ENCODE data around the gene IL25. TPM values are rescaled to one million over a fixed set of nuclear protein-coding genes. Genes with fewer than 3 reads are reported as not detected.

The IL25 gene
- total and polyA plus RNA-seq, 2 of the 8 experiments (the other 6 are each of a cell fraction or from before 2014, with no cell fraction given): not detected

- no peak overlapping the region for H2BK15ac ChIP-seq (ENCODE audit: low read length)
- no peak overlapping the region for H2AFZ ChIP-seq (ENCODE audit: low read length)
- H3K4me2 ChIP-seq (ENCODE audit: insufficient read depth in 1 of 2, low read depth in 2 of 2, low read length in 2 of 2): no peak overlapping the region
- H3K14ac ChIP-seq (ENCODE audit: insufficient read length): no peak overlapping the region
- H3K9me3 ChIP-seq (ENCODE audit: insufficient read depth in 2 of 2, low read depth in 1 of 2, low read length in 1 of 2): no peaks in the 10 kb centered on the region
- DNase-seq (ENCODE audit: low read depth in 1 of 2, low spot score in 2 of 2): no peak
- H2AK5ac ChIP-seq (ENCODE audit: low read depth, low read length): no peak overlapping the region
- no peaks in the 10 kb centered on the region for H3K36me3 ChIP-seq (ENCODE audit: control insufficient read depth in 2 of 4, insufficient read depth in 4 of 4, low read length in 3 of 4)
- no peak overlapping the region for H2BK12ac ChIP-seq (ENCODE audit: low read depth, low read length)
- H2BK120ac ChIP-seq (replicated peaks; ENCODE audit: low read depth, low read length): no peak overlapping the region
- WGBS, 2 experiments (ENCODE audit: extremely low coverage in 1 of 2, insufficient coverage in 1 of 2, insufficient read length in 1 of 2, insufficient replicate concordance in 2 of 2, low coverage in 1 of 2, low lambda C conversion rate in 2 of 2, missing lambda C conversion rate in 1 of 2): 90% methylated on average over 21 of the region's 21 CpGs; no CpG with 5 or more reads in 1 of the 2 experiments
- no peaks in the 10 kb centered on the region for H3K23me2 ChIP-seq (ENCODE audit: low read depth, low read length)
- no peaks in the 10 kb centered on the region; a peak in 1 of 7 replicates for H3K4me1 ChIP-seq (replicated peaks in 1 of 4; ENCODE audit: control insufficient read depth in 3 of 4, insufficient read depth in 4 of 4, low read length in 3 of 4)
- H3K23ac ChIP-seq (ENCODE audit: insufficient read length): no peak overlapping the region
- no peak overlapping the region for H3K27ac ChIP-seq (ENCODE audit: low read depth, low read length)
- H3K56ac ChIP-seq (replicated peaks; ENCODE audit: insufficient read length, low read depth, low read length): no peak overlapping the region
- ChIA-PET POLR2A (ENCODE audit: partially characterized antibody) (interaction anchor here (1.2 kb wide), 1 partner anchor 12 kb away, joined by 3 read pairs; no protein-coding TSS in a partner anchor), CTCF (ENCODE audit: partially characterized antibody) (interaction anchor here (0.7 to 2.3 kb wide), 5 partner anchors 9 to 91 kb away, joined by 3 to 6 read pairs (median 3); no protein-coding TSS in a partner anchor)
- H3K79me2 ChIP-seq (ENCODE audit: control insufficient read depth in 1 of 2, insufficient read depth in 2 of 2, low read length in 2 of 2): no peaks in the 10 kb centered on the region
- H2BK5ac ChIP-seq (ENCODE audit: low read depth, low read length): no peak overlapping the region
- no peak overlapping the region for H3K4ac ChIP-seq (replicated peaks; ENCODE audit: insufficient read length, low read depth, low read length)
- no peak overlapping the region for H3K9ac ChIP-seq (replicated peaks in 1 of 4; ENCODE audit: extremely low read depth in 1 of 4, low read depth in 3 of 4, low read length in 3 of 4)
- no peak overlapping the region for H2BK20ac ChIP-seq (ENCODE audit: low read length)
- H4K8ac ChIP-seq (ENCODE audit: extremely low read depth, insufficient read depth, low read length): no peak overlapping the region; the same call in 1 of the 2 replicates
- FAIRE-seq: no peak
- H4K20me1 ChIP-seq (replicated peaks in 1 of 2; ENCODE audit: control insufficient read depth in 1 of 2, insufficient read depth in 2 of 2, low read length in 2 of 2): no peaks in the 10 kb centered on the region
- no peak overlapping the region for H3K4me3 ChIP-seq (ENCODE audit: extremely low read depth in 1 of 4, insufficient read depth in 2 of 4, low read depth in 3 of 4, low read length in 4 of 4)
- no peak overlapping the region for H3K18ac ChIP-seq (ENCODE audit: extremely low read depth, low read length)
- H3K79me1 ChIP-seq (ENCODE audit: low read depth, low read length): no peaks in the 10 kb centered on the region
- H3K27me3 ChIP-seq (replicated peaks in 1 of 4; ENCODE audit: control insufficient read depth in 3 of 4, extremely low read depth in 1 of 4, insufficient read depth in 3 of 4, low read length in 3 of 4): no peaks in the 10 kb centered on the region; a peak in 1 of 7 replicates
- H4K91ac ChIP-seq (replicated peaks; ENCODE audit: insufficient read length, low read length): no peak overlapping the region
- no peak overlapping the region for H4K5ac ChIP-seq (ENCODE audit: insufficient read length, low read depth, low read length)
- TF ChIP-seq NANOG (IDR thresholded peaks at IDR 0.05; ENCODE audit: insufficient read depth, low read depth, low read length, poor library complexity, severe bottlenecking) (no peak), EP300 (IDR thresholded peaks at IDR 0.05; ENCODE audit: borderline replicate concordance in 1 of 2, low read depth in 2 of 2, low read length in 2 of 2) (no peak), BRCA1 (IDR thresholded peaks at IDR 0.05; ENCODE audit: low read depth, low read length) (no peak), SUZ12 (IDR thresholded peaks at IDR 0.05; ENCODE audit: low read length) (no peak), KDM5A (IDR thresholded peaks at IDR 0.05; ENCODE audit: low read length) (no peak), PHF8 (conservative IDR thresholded peaks at IDR 0.05; ENCODE audit: low read depth, low read length) (no peak), CREB1 (IDR thresholded peaks at IDR 0.05) (no peak), MAX (IDR thresholded peaks at IDR 0.05) (no peak), POLR2AphosphoS5 (IDR thresholded peaks at IDR 0.05; ENCODE audit: low read depth, low read length) (no peak), CHD2 (IDR thresholded peaks at IDR 0.05; ENCODE audit: low read length) (no peak), CBX8 (IDR thresholded peaks at IDR 0.05; ENCODE audit: borderline replicate concordance, low read depth, low read length) (no peak), HDAC6 (IDR thresholded peaks at IDR 0.05; ENCODE audit: low read depth, low read length) (no peak), MAFK (IDR thresholded peaks at IDR 0.05; ENCODE audit: low read depth, low read length) (no peak), JUND (IDR thresholded peaks at IDR 0.05; ENCODE audit: low read length) (no peak), POU5F1 (IDR thresholded peaks at IDR 0.05; ENCODE audit: low read depth, low read length) (no peak)
These were observed 45.4 kb downstream of the IL25 start for GRCh38 chr14:23418021-23418420.

Measured in H1 (cell line).